Muscle of leg (tissue), 11 donors: ENCODE data around the gene MTMR3. TPM values are rescaled to one million over a fixed set of nuclear protein-coding genes. Genes with fewer than 3 reads are reported as not detected.

Source experiments
- DNase-seq: peaks from one replicate; pipeline ENCODE4 v3.0.0; 2013
- H3K27ac ChIP-seq: one replicate; pipeline ENCODE4 v1.5.1; 2013; ENCODE audit warnings: mild to moderate bottlenecking, low read length, control low read depth
- H3K27me3 ChIP-seq: one replicate; pipeline ENCODE4 v1.6.1; 2013; ENCODE audit warnings: low read length; ENCODE audit not compliant: control insufficient read depth, insufficient read depth
- H3K36me3 ChIP-seq: one replicate; pipeline ENCODE4 v1.6.1; 2013; ENCODE audit warnings: low read length; ENCODE audit not compliant: control insufficient read depth, insufficient read depth
- H3K4me1 ChIP-seq: one replicate; pipeline ENCODE4 v1.6.1; 2013; ENCODE audit warnings: low read length; ENCODE audit not compliant: control insufficient read depth, insufficient read depth
- H3K4me3 ChIP-seq: one replicate; pipeline ENCODE4 v1.5.1; 2013; ENCODE audit warnings: low read length, control low read depth
- H3K9me3 ChIP-seq: replicated peaks from 2 replicates; pipeline ENCODE4 v1.6.1; 2013; ENCODE audit warnings: low read depth, low read length; ENCODE audit not compliant: control insufficient read depth
- WGBS: methylation state at CpG from one replicate; pipeline ENCODE4 v1.1.5; 2013; ENCODE audit warnings: missing lambda C conversion rate; ENCODE audit not compliant: insufficient coverage; 5-methylcytosine and 5-hydroxymethylcytosine counted together
- polyA plus RNA-seq, 8 donors: library from polyadenylated mRNA; unstranded; fragments of 120-200 nt; gene quantifications; one replicate each; pipeline versions ENCODE4 v1.2.1 to v1.2.3, GENCODE V29; 2013; ENCODE audit warnings: inconsistent platforms in 1 of 8, low replicate concordance in 1 of 8; ENCODE audit not compliant: insufficient read length in 8 of 8, insufficient read depth in 1 of 8
- total RNA-seq: library from RNA; stranded (reverse); fragments of 120-200 nt; gene quantifications from one replicate; pipeline ENCODE4 v1.2.4, GENCODE V29; 2013

The MTMR3 gene
- total and polyA plus RNA-seq, 9 donors = 23.6 to 29.1 (median 25.7) TPM

DNA sequence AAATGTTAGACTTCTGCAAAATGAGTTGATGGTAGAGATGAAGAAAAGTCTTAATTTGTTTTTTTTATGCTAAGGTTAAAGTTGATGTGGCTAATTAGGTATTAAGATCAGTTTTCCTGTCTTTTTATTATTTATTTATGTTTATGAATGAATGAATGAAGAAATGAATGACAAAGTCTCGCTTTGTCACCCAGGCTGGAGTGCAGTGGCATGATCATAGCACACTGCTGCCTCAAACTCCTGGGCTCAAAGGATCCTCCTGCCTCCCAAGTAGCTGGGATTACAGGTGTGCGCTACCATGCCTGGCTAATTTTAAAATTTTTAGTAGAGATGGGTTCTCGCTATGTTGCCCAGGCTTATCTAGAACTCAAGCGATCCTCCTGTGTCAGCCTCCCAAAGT is 29.2 kb downstream of the MTMR3 start:
- H3K27ac ChIP-seq = no peak overlapping the region
- no peak overlapping the region for H3K4me3 ChIP-seq
- no peaks in the 10 kb centered on the region for H3K27me3 ChIP-seq
- peaks cover 13% of the 10 kb centered on the region for H3K4me1 ChIP-seq
- 100% methylated on average over 2 of the region's 4 CpGs for WGBS
- no peaks in the 10 kb centered on the region for H3K9me3 ChIP-seq
- no peak for DNase-seq
- H3K36me3 ChIP-seq = no peaks in the 10 kb centered on the region

DNA sequence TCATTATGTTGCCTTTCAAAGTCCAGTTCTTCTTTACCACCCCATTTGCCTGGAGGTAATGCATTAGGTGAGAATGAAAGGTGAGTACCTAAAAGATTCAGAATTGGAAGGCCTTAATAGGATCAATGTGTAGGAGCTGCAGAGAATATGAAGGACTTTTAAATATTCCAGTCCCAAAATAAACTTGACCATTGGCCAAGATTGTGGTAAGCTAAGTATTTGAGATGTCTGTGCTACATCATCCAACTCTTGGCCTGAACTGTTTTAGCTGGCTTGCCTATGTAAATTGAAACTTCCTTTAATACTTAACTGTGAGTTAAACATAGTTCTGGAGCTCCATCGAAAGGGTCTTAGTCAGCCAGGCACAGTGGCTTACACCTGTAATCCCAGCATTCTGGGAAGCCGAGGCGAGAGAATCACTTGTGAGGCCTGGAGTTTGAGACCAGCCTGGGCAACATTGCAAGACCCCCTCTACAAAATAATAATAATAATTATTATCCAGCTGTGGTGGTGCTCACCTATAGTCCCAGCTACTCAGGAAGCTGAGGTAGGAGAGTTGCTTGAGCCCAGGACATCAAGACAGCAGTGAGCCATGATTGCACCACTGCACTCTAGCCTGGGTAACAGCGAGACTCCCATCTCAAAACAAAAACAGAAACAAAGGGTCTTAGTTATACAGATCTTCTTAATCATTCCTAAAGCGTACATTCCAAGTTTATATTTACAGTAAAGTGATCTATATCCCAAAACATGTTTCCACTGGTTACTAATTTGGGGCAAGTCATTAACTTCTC is 29.8 kb downstream of the MTMR3 start:
- Histone ChIP-seq H3K4me3 (no peak overlapping the region), H3K4me1 (peaks cover 12% of the 10 kb centered on the region), H3K36me3 (no peaks in the 10 kb centered on the region), H3K27ac (no peak overlapping the region), H3K27me3 (no peaks in the 10 kb centered on the region), H3K9me3 (no peaks in the 10 kb centered on the region)
- DNase-seq = peak; percentile 97
- no CpG with 5 or more reads among the region's 5 CpGs for WGBS

DNA sequence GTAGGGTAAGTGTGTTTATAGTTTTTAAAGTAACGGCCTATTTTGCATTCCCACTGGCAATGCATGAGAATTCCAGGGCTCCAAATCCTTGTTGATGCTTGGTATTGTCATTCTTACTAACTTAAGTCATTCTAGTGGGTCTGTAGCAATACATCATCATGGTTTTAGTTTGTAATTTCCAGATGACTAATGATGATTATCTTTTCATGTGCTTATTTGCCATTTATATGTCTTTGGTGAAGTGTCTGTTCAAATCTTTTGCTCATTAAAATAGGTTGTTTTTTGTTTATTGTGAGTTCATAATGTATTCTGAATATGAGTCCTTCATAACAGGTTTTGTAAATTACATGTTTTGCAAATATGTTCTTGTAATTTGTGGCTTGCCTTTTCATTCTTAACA is 31.2 kb downstream of the MTMR3 start:
- WGBS = no CpG with 5 or more reads among the region's 1 CpG
- H3K27ac ChIP-seq = no peak overlapping the region
- H3K4me1 ChIP-seq = peaks cover 8% of the 10 kb centered on the region
- no peak overlapping the region for H3K4me3 ChIP-seq
- H3K9me3 ChIP-seq = no peaks in the 10 kb centered on the region
- H3K36me3 ChIP-seq = no peaks in the 10 kb centered on the region
- DNase-seq = peak; percentile 27
- no peaks in the 10 kb centered on the region for H3K27me3 ChIP-seq

DNA sequence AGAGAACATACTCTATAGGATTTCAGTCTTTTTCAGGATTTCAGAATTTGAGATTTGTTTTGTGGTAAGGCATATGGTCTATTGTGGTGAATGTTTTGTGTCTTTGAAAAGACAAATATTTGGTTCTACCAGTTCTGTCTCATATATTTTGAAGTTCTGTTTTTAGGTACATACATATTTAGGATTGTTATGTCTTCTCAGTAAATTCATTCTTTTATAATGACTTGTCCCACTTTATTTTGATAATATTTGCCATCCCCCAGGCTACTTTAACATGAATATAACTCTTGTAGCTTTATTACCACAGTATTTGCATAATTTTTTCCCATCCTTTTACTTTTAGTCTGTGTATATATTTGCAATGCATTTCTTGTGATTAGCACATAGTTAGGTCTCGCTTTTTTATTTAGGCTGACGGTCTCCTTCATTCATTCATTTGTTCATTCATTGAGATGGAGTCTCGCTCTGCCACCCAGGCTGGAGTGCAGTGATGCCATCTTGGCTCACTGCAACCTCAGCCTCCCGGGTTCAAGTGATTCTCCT is 32.1 kb downstream of the MTMR3 start:
- H3K27ac ChIP-seq = no peak overlapping the region
- no peaks in the 10 kb centered on the region for H3K9me3 ChIP-seq
- no peaks in the 10 kb centered on the region for H3K36me3 ChIP-seq
- DNase-seq = no peak
- H3K4me1 ChIP-seq = peaks cover 8% of the 10 kb centered on the region
- WGBS = 95% methylated on average over 3 of the region's 4 CpGs
- no peak overlapping the region for H3K4me3 ChIP-seq
- no peaks in the 10 kb centered on the region for H3K27me3 ChIP-seq

DNA sequence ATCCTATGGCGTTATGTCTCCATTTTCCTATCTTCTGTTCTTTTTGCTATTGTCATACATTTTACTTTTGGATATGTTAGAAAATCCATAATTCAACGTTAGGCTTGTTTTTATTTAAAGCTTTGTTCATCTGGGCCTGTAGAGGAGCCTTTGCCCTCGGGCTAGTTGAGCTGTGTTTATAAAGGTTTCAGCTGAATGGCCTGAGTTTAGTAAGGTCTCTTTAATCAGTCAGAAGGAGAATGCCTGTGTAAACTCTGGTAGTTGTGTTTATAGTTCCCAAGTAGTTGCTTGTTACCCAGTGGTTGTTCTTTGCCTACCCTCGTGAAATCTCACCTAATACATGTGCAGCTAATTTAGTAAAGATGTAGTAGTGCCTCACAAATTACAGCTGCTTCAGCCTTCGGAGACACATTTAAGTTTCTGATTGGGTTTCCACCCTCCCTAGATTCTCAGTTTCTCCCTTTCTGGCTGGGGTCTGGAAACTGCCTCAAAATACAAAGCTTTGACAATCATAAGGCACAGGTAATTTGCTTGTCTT is 33.1 kb downstream of the MTMR3 start:
- Histone ChIP-seq H3K27me3 (no peaks in the 10 kb centered on the region), H3K27ac (no peak overlapping the region), H3K4me1 (peaks cover 8% of the 10 kb centered on the region), H3K36me3 (no peaks in the 10 kb centered on the region), H3K9me3 (no peaks in the 10 kb centered on the region), H3K4me3 (no peak overlapping the region)
- 79% methylated on average over 2 of the region's 5 CpGs for WGBS
- DNase-seq = no peak

DNA sequence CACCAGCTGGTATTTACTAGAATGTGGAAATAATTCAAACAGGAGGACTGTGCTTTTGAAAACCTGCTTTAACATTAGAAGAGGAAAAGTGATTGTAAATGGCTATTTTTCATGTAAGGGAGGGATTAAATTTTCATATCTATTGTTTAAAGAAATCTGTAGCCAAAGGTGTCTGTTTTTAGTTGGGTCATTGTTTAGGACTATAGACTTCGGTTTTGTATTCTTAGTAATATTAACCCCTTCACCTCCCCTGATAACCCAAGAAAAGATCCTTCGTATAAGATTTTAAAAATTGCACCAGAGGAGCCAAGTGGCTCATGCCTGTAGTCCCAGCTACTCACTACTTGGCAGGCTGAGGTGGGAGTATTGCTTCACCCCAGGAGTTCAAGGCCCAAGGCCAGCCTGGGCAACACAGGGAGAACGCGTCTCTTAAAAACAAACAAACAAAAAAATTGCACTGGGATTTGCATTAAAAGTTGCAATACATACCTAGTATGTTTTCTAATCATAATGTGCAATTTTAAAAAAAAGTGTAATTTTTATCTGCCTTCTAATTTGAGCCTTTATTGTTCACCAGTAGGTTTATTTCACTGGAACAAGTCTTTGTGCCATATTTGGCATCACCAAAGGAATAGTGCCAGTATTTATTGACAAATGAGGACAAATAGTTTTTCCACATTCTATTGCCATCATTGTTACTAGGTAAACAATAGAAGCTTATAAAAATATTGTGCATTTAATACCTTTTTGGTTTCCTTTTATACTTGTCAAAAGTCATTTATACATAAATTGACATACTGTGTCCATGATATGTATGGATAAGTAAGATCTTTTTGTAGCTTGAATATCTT is 34.3 kb downstream of the MTMR3 start:
- WGBS = no CpG with 5 or more reads among the region's 4 CpGs
- Histone ChIP-seq H3K4me1 (peaks cover 6% of the 10 kb centered on the region), H3K36me3 (no peaks in the 10 kb centered on the region), H3K27ac (no peak overlapping the region), H3K9me3 (no peaks in the 10 kb centered on the region), H3K27me3 (no peaks in the 10 kb centered on the region), H3K4me3 (no peak overlapping the region)
- DNase-seq = peak; percentile 17

DNA sequence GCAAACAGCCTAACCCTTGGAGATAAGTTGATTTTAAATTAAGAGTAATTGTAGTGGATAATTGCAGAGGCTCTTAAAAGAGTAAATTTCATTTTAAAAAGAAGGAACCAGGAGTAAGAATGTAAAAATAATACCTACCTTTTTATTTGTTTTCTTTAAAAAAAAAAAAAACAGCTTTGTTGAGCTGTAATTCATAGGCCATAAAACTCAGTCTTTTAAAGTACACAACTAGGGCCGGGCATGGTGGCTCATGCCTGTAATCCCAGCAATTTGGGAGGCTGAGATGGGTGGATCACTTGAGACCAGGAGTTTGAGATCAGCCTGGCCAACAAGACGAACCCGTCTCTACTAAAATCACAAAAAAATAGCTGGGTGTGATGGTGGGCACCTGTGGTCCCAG is 42.4 kb downstream of the MTMR3 start:
- H3K4me1 ChIP-seq = no peaks in the 10 kb centered on the region
- no CpG with 5 or more reads among the region's 3 CpGs for WGBS
- no peak for DNase-seq
- H3K4me3 ChIP-seq = no peak overlapping the region
- no peaks in the 10 kb centered on the region for H3K36me3 ChIP-seq
- peaks cover 4% of the 10 kb centered on the region for H3K9me3 ChIP-seq
- H3K27ac ChIP-seq = no peak overlapping the region
- H3K27me3 ChIP-seq = no peaks in the 10 kb centered on the region

DNA sequence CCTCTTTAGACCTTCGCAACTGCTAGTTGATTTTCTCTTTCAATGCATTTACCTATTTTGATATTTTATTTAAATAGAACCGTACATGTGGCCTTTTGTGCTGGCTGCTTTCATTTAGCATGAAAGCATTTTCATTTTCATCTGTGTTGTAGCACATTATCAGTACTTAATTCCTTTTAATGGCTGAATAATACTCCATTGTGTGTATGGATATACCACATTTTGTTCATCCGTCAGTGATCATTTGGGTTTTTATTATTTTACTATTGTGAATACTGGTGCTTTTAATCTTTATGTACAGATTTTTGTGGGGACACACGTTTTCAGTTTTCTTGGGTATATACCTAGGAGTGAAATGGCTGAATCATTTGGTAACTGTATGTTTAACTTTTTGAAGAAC is 43.1 kb downstream of the MTMR3 start:
- peaks cover 4% of the 10 kb centered on the region for H3K9me3 ChIP-seq
- H3K4me1 ChIP-seq = no peaks in the 10 kb centered on the region
- DNase-seq = no peak
- no CpG with 5 or more reads among the region's 4 CpGs for WGBS
- H3K27ac ChIP-seq = no peak overlapping the region
- no peaks in the 10 kb centered on the region for H3K27me3 ChIP-seq
- H3K4me3 ChIP-seq = no peak overlapping the region
- H3K36me3 ChIP-seq = no peaks in the 10 kb centered on the region

DNA sequence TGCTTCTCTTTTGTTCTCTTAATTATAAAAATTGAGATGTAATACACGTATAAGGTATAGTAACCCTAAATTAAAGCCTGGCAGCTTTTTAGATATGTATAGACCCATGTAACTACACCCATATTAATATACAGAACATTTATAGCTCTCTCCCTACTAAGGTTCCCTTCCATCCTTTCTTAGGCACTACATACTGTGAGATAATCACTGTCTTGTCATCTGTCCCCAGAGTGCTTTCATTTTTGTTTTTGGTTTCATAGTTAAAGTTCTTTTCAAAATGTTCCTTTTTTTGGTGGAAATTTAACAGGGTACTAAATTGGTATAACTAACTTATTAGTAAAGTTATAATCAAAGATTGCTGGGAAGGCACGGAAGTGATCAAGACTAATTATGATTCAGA is 49.2 kb downstream of the MTMR3 start:
- no peaks in the 10 kb centered on the region for H3K27me3 ChIP-seq
- no peak for DNase-seq
- no peaks in the 10 kb centered on the region for H3K4me1 ChIP-seq
- H3K4me3 ChIP-seq = no peak overlapping the region
- H3K27ac ChIP-seq = no peak overlapping the region
- WGBS = no CpG with 5 or more reads among the region's 2 CpGs
- H3K36me3 ChIP-seq = no peaks in the 10 kb centered on the region
- H3K9me3 ChIP-seq = no peaks in the 10 kb centered on the region

DNA sequence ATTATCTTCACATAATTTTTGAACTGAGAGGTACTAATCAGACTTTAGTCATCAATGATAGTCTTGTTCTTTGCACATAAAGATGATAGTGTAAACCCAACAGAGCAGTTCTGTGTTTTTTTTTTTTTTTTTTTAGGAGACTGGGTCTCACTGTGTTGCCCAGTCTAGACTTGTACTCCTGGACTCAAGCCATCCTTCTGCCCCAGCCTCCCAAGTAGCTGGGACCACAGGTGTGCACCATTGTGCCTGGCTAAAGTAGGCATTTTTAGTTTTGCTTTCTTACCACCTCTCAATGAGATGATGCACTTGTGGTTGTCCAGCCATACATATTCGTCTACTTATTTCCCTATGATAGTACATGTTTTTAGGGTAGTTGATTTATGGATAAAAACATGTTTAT is 50.6 kb downstream of the MTMR3 start:
- Histone ChIP-seq H3K27me3 (no peaks in the 10 kb centered on the region), H3K4me1 (no peaks in the 10 kb centered on the region), H3K36me3 (no peaks in the 10 kb centered on the region), H3K4me3 (no peak overlapping the region), H3K27ac (no peak overlapping the region), H3K9me3 (no peaks in the 10 kb centered on the region)
- WGBS = no CpG with 5 or more reads among the region's 1 CpG
- no peak for DNase-seq
